ENCODE measurements around the gene DHX35. TPM values are rescaled to one million over a fixed set of nuclear protein-coding genes. Genes with fewer than 3 reads are reported as not detected.

The DHX35 gene
- total RNA-seq, 1 experiment from 2014 or later, result 29.5 TPM

DNA sequence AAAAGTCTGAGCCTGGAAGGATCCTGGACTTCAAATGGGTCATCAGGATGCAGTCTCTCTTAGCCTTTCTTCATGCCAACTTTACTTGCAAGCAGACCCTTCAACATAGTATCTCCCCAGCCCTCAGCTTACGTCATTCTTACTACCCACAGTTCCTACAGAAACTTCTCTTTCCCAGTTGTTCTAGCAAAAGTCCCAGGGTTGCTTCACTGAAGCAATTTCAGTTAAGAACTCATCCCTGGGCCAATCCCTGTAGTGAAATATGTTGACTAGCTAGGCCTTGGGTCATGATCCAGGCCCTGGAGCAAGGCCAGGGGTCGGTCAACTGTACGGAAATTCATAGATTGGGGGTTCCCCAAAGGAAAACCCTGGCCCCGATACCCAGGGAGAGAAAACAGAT lies 44.5 kb upstream of the DHX35 start:
- Mint-ChIP-seq H3K27ac (ENCODE audit: unreplicated experiment) (no peak overlapping the region), H3K9me3 (ENCODE audit: unreplicated experiment) (no peaks in the 10 kb centered on the region), H3K4me3 (ENCODE audit: unreplicated experiment) (no peak overlapping the region), H3K4me1 (ENCODE audit: low read depth, unreplicated experiment) (peaks cover 28% of the 10 kb centered on the region), H3K27me3 (ENCODE audit: insufficient read depth, unreplicated experiment) (no peaks in the 10 kb centered on the region), H3K36me3 (ENCODE audit: insufficient read depth, unreplicated experiment) (peaks cover 5% of the 10 kb centered on the region)
- H3K4me3 ChIP-seq (ENCODE audit: low read depth, low read length), result no peak overlapping the region
- H3K9me3 ChIP-seq, result no peaks in the 10 kb centered on the region
- no peaks in the 10 kb centered on the region for H3K27me3 ChIP-seq (replicated peaks; ENCODE audit: control insufficient read depth, insufficient read depth, low read length)
- no peak for TF ChIP-seq CTCF (IDR thresholded peaks at IDR 0.05; ENCODE audit: insufficient read depth in 1 of 2, low read depth in 1 of 2, low read length in 1 of 2, severe bottlenecking in 1 of 2, unreplicated experiment in 1 of 2)
- ChIA-PET POLR2A (no interaction called here), CTCF (interaction anchor here (1.7 kb wide), 1 partner anchor 9 kb away, joined by 4 read pairs; the partner anchor contains the start of gene FAM83D)
- BruUV-seq (replicated peaks), result no TSS peak
- no peaks in the 10 kb centered on the region for H3K36me3 ChIP-seq (ENCODE audit: control insufficient read depth, insufficient read depth, low read length)
- intact Hi-C loops (cut with micrococcal nuclease; ENCODE audit: unreplicated experiment), result no loop called here
- peaks cover 28% of the 10 kb centered on the region for H3K4me1 ChIP-seq
- no peak for DNase-seq

DNA sequence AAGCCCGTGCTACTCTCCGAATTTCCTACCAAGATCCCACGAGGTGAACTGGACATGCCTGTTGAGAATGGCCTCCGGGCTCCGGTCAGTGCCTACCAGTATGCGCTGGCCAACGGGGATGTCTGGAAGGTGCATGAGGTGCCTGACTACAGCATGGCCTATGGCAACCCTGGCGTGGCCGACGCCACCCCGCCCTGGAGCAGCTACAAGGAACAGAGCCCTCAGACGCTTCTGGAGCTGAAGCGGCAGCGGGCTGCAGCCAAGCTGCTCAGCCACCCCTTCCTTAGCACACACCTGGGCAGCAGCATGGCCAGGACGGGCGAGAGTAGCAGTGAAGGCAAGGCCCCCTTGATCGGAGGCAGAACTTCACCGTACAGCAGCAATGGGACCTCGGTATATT lies 44.0 kb upstream of the DHX35 start:
- POLR2A ChIA-PET, result no interaction called here

DNA sequence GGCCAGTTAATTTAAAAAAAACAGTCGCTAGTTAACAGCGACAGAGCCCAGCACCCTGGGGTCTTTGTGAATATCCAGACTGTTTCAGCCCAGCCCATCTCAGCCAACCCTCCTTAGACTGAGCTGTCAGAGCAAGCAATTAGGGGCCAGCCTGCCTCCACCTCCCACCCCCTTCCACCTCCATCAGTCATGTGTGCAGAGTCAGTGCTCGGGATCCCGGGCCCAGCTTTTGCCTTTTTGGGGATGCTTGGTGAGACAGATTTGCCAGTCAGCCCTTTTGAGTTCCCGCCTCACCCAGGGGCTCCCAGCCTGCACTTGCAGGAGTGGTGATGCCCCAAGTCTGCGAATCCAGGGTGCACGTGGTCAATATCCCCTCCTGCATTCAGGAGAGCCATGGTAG lies 42.5 kb upstream of the DHX35 start:
- no peaks in the 10 kb centered on the region for H3K36me3 Mint-ChIP-seq (ENCODE audit: insufficient read depth, unreplicated experiment)
- no peaks in the 10 kb centered on the region for H3K9me3 ChIP-seq
- ChIA-PET POLR2A (no interaction called here), CTCF (interaction anchor here (1.0 kb wide), 1 partner anchor 81 kb away, joined by 4 read pairs; no protein-coding TSS in a partner anchor)
- H3K4me1 ChIP-seq, result peaks cover 8% of the 10 kb centered on the region
- H3K4me3 ChIP-seq (ENCODE audit: low read depth, low read length), result no peak overlapping the region
- intact Hi-C loops (cut with micrococcal nuclease; ENCODE audit: unreplicated experiment), result no loop called here
- H3K27me3 Mint-ChIP-seq (ENCODE audit: insufficient read depth, unreplicated experiment), result no peaks in the 10 kb centered on the region
- DNase-seq, result no peak
- H3K27me3 ChIP-seq (replicated peaks; ENCODE audit: control insufficient read depth, insufficient read depth, low read length), result no peaks in the 10 kb centered on the region
- BruUV-seq (replicated peaks), result no TSS peak
- H3K4me3 Mint-ChIP-seq (ENCODE audit: unreplicated experiment), result no peak overlapping the region
- no peaks in the 10 kb centered on the region for H3K36me3 ChIP-seq (ENCODE audit: control insufficient read depth, insufficient read depth, low read length)
- H3K4me1 Mint-ChIP-seq (ENCODE audit: low read depth, unreplicated experiment), result peaks cover 15% of the 10 kb centered on the region
- no peak for TF ChIP-seq CTCF (IDR thresholded peaks at IDR 0.05; ENCODE audit: insufficient read depth in 1 of 2, low read depth in 1 of 2, low read length in 1 of 2, severe bottlenecking in 1 of 2, unreplicated experiment in 1 of 2)
- peaks cover 3% of the 10 kb centered on the region for H3K9me3 Mint-ChIP-seq (ENCODE audit: unreplicated experiment)
- H3K27ac Mint-ChIP-seq (ENCODE audit: unreplicated experiment), result no peak overlapping the region

More for the DNA sequence above, 44.0 kb upstream of the DHX35 start:
- no peaks in the 10 kb centered on the region for H3K9me3 ChIP-seq
- no peaks in the 10 kb centered on the region for H3K27me3 Mint-ChIP-seq (ENCODE audit: insufficient read depth, unreplicated experiment)
- DNase-seq, result no peak
- intact Hi-C loops (cut with micrococcal nuclease; ENCODE audit: unreplicated experiment), result no loop called here
- H3K36me3 ChIP-seq (ENCODE audit: control insufficient read depth, insufficient read depth, low read length), result no peaks in the 10 kb centered on the region
- H3K4me1 Mint-ChIP-seq (ENCODE audit: low read depth, unreplicated experiment), result peaks cover 27% of the 10 kb centered on the region
- peaks cover 23% of the 10 kb centered on the region for H3K4me1 ChIP-seq
- no peak overlapping the region for H3K27ac Mint-ChIP-seq (ENCODE audit: unreplicated experiment)
- H3K36me3 Mint-ChIP-seq (ENCODE audit: insufficient read depth, unreplicated experiment), result peaks cover 5% of the 10 kb centered on the region
- no peak overlapping the region for H3K4me3 ChIP-seq (ENCODE audit: low read depth, low read length)
- BruUV-seq (replicated peaks), result no TSS peak
- H3K27me3 ChIP-seq (replicated peaks; ENCODE audit: control insufficient read depth, insufficient read depth, low read length), result no peaks in the 10 kb centered on the region
- no peaks in the 10 kb centered on the region for H3K9me3 Mint-ChIP-seq (ENCODE audit: unreplicated experiment)
- H3K4me3 Mint-ChIP-seq (ENCODE audit: unreplicated experiment), result no peak overlapping the region
- CTCF ChIA-PET, result interaction anchor here (1.7 kb wide), 1 partner anchor 8 kb away, joined by 4 read pairs; the partner anchor contains the start of gene FAM83D
- TF ChIP-seq CTCF (IDR thresholded peaks at IDR 0.05; ENCODE audit: insufficient read depth in 1 of 2, low read depth in 1 of 2, low read length in 1 of 2, severe bottlenecking in 1 of 2, unreplicated experiment in 1 of 2), result no peak

Data from Caco-2 (cell line).